Lung (tissue), 14 donors: ENCODE results near the gene EIF3C. TPM values are rescaled to one million over a fixed set of nuclear protein-coding genes. Genes with fewer than 3 reads are reported as not detected.
A peak's percentile ranks its signal among the peaks of the same experiment; 100 is the strongest.
"Not testable (repeated sequence)": the region's sequence is repeated elsewhere in the genome, so short reads cannot be mapped to it uniquely, and the experiment has no call there.

ENCODE experiments used
- ATAC-seq: fragments of 200-7000 bp; cut with Tn5 transposase; one replicate; pipeline ENCODE4 v1.9.1; 2020; ENCODE audit warnings: moderate number of reproducible peaks; ENCODE audit not compliant: insufficient read depth, low FRiP score
- DNase-seq, 3 donors: peaks; one replicate each; pipeline ENCODE4 v3.0.0-alpha.2; 2013 to 2017
- H3K27ac ChIP-seq, 2 donors: one replicate each; pipeline ENCODE4 v1.5.1; 2013; ENCODE audit warnings: mild to moderate bottlenecking in 2 of 2, moderate library complexity in 2 of 2, control low read depth in 1 of 2, inconsistent platforms in 1 of 2, low read depth in 1 of 2, low read length in 1 of 2
- H3K27me3 ChIP-seq, 3 donors: one replicate each; pipeline ENCODE4 v1.5.1; 2013; ENCODE audit warnings: low read length in 2 of 3; ENCODE audit not compliant: control insufficient read depth in 3 of 3, insufficient read depth in 3 of 3
- H3K36me3 ChIP-seq, 4 donors: one replicate each; pipeline ENCODE4 v1.5.1; 2013; ENCODE audit warnings: low read length in 4 of 4, mild to moderate bottlenecking in 1 of 4, moderate library complexity in 1 of 4; ENCODE audit not compliant: control insufficient read depth in 4 of 4, insufficient read depth in 4 of 4
- H3K4me1 ChIP-seq, 5 donors: one replicate each; pipeline ENCODE4 v1.5.1; 2013; ENCODE audit warnings: low read length in 5 of 5, mild to moderate bottlenecking in 2 of 5, moderate library complexity in 1 of 5; ENCODE audit not compliant: control insufficient read depth in 5 of 5, insufficient read depth in 5 of 5
- H3K4me3 ChIP-seq: one replicate; pipeline ENCODE4 v1.5.1; 2013; ENCODE audit warnings: mild to moderate bottlenecking, control low read depth, moderate library complexity
- H3K9ac ChIP-seq, 2 donors: one replicate each; pipeline ENCODE4 v1.5.1; 2013; ENCODE audit warnings: low read length in 2 of 2, control low read depth in 1 of 2; ENCODE audit not compliant: insufficient read depth in 1 of 2
- H3K9me3 ChIP-seq, 4 donors: one replicate each; pipeline ENCODE4 v1.5.1; 2013; ENCODE audit warnings: low read length in 3 of 4, mild to moderate bottlenecking in 1 of 4, moderate library complexity in 1 of 4; ENCODE audit not compliant: control insufficient read depth in 4 of 4, insufficient read depth in 3 of 4
- WGBS, 2 donors: extraction: QIAGEN DNeasy Blood & Tissue Kit; methylation state at CpG; one replicate each; pipeline ENCODE4 v1.1.7; 2013; 5-methylcytosine and 5-hydroxymethylcytosine counted together
- long read RNA-seq, 5 donors: transcript quantifications; one replicate each; lab custom pipeline, GENCODE V29; 2026
- polyA plus RNA-seq, 2 donors: library from polyadenylated mRNA; stranded (reverse); fragments of 200-250 nt; gene quantifications; one replicate each; pipeline ENCODE4 v1.2.1, GENCODE V29; 2013
- total RNA-seq, 2 donors: library from RNA; depleted of rRNA in 1 of 2; stranded (reverse); fragments of >200 nt in 1 of 2; gene quantifications; one replicate each; pipeline ENCODE4 v1.2.1, GENCODE V29; 2014 to 2021
- donor health status: Bipolar disorder and iron deficiency.
- donor health status: healthy.
- donor health status: DM: yes; HTN: yes; CAD: no.

EIF3C gene, protein sequence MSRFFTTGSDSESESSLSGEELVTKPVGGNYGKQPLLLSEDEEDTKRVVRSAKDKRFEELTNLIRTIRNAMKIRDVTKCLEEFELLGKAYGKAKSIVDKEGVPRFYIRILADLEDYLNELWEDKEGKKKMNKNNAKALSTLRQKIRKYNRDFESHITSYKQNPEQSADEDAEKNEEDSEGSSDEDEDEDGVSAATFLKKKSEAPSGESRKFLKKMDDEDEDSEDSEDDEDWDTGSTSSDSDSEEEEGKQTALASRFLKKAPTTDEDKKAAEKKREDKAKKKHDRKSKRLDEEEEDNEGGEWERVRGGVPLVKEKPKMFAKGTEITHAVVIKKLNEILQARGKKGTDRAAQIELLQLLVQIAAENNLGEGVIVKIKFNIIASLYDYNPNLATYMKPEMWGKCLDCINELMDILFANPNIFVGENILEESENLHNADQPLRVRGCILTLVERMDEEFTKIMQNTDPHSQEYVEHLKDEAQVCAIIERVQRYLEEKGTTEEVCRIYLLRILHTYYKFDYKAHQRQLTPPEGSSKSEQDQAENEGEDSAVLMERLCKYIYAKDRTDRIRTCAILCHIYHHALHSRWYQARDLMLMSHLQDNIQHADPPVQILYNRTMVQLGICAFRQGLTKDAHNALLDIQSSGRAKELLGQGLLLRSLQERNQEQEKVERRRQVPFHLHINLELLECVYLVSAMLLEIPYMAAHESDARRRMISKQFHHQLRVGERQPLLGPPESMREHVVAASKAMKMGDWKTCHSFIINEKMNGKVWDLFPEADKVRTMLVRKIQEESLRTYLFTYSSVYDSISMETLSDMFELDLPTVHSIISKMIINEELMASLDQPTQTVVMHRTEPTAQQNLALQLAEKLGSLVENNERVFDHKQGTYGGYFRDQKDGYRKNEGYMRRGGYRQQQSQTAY
- 100 to 1,000 TPM; 334 to 382 TPM for total RNA-seq
- 100 to 1,000 TPM; 324 to 984 TPM for polyA plus RNA-seq
- long read RNA-seq, donor 1, transcript EIF3C-201 (21 exons, 3,145 nt): major isoform, 75 of 167 reads
- long read RNA-seq, donor 1, transcript EIF3C-211 (20 exons, 2,986 nt): minor isoform, 8 of 167 reads
- long read RNA-seq, donor 1, partial matches to known transcripts: 73 of 167 reads
- long read RNA-seq, donor 1, other reads (novel, unspliced or antisense): 5 of 167 reads
- long read RNA-seq, donor 2, transcript EIF3C-201 (21 exons, 3,145 nt): major isoform, 10 of 14 reads
- long read RNA-seq, donor 2, partial matches to known transcripts: 0 of 14 reads
- long read RNA-seq, donor 2, other reads (novel, unspliced or antisense): 0 of 14 reads
- long read RNA-seq, donor 3, transcript EIF3C-208 (3 exons, 424 nt): minor isoform, 5 of 123 reads
- long read RNA-seq, donor 3, transcript EIF3C-201 (21 exons, 3,145 nt): major isoform, 36 of 123 reads
- long read RNA-seq, donor 3, partial matches to known transcripts: 73 of 123 reads
- long read RNA-seq, donor 3, other reads (novel, unspliced or antisense): 0 of 123 reads
- long read RNA-seq, donor 4, transcript EIF3C-201 (21 exons, 3,145 nt): major isoform, 7 of 20 reads
- long read RNA-seq, donor 4, partial matches to known transcripts: 12 of 20 reads
- long read RNA-seq, donor 4, other reads (novel, unspliced or antisense): 0 of 20 reads
- long read RNA-seq, donor 5, transcript EIF3C-201 (21 exons, 3,145 nt): major isoform, 50 of 137 reads
- long read RNA-seq, donor 5, partial matches to known transcripts: 79 of 137 reads
- long read RNA-seq, donor 5, other reads (novel, unspliced or antisense): 0 of 137 reads

DNA sequence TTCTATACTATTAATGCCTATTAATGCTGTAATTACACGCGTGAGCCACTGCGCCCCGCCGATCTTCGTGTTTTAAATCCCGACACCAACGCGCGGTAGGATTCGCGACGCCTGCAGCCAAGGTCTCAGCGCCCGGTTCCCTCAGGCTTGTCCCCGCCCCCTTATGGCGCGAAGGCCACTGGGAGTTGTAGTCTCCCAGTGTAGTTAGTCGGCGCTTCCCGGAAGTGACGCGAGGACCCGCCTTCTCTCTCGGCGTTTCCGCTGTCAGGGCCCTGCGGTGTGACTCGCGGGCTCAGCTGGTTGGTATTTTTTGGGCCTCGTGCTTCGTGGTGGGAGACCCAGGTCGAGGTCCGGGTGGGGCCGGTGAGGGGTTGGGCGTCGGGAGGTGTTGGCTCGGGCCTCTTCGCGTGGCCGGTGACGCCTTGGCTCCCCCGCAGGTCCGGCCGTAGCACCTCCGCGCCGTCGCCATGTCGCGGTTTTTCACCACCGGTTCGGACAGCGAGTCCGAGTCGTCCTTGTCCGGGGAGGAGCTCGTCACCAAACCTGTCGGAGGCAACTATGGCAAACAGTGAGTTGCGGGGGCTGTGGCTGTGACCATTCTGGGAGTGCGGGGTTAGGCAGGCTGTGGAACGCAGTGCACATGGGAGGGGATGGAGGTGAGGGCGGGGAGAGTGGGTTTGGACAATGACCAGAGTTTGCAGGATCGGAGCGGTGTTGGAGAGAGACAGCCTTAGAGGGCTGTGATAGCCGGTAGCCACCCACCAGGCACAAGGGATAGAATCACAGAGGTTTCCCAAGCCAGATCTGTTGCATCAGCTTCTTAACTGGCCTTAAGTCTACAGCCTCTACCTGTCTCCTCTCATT, at the start of gene EIF3C:
EIF3C (plus strand) TSS at position 245 of the 864 bp plus-strand sequence; CDS start at position 468, 223 bp downstream.
- not testable (repeated sequence) for H3K36me3 ChIP-seq, H3K9ac ChIP-seq, H3K4me3 ChIP-seq, H3K27me3 ChIP-seq, DNase-seq, H3K27ac ChIP-seq, H3K4me1 ChIP-seq, H3K9me3 ChIP-seq
- WGBS, 2 donors: no CpG with 5 or more reads among the region's 66 CpGs
- peak; percentile 98 for ATAC-seq

DNA sequence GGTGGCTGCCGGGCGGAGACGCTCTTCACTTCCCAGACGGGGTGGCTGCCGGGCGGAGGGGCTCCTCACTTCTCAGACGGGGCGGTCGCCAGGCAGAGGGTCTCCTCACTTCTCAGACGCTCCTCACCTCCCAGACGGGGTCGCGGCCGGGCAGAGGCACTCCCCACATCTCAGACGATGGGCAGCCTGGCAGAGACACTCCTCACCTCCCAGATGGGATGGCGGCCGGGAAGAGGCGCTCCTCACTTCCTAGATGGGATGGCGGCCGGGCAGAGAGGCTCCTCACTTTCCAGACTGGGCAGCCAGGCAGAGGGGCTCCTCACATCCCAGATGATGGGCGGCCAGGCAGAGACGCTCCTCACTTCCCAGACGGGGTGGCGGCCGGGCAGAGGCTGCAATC, 45.0 kb upstream of the EIF3C start:
- not testable (repeated sequence) for DNase-seq, H3K27me3 ChIP-seq, H3K4me3 ChIP-seq, H3K36me3 ChIP-seq, ATAC-seq, H3K27ac ChIP-seq, H3K9me3 ChIP-seq, H3K4me1 ChIP-seq, H3K9ac ChIP-seq
- WGBS, 2 donors: 85 to 92% methylated on average over 6 to 9 of the region's 25 CpGs

DNA sequence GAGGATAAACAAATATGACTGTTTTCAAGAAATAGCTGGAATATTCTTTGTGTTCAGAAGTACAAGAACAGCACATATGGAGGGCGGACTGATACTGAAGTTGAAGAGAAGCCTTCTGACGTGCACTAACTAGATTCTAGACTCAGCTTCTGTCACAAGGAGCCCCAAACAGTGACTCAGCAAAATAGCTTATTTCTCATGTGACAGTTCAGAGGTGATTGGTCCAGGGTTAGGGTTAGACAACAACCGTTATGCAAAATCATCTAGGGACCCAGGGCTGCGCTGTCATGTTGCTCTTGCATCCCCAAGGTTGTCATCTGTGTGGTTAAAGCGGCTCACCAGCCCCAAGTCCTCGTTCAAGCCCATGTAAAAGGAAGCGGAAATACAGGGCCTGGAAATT, 43.8 kb upstream of the EIF3C start:
- H3K36me3 ChIP-seq, ATAC-seq, DNase-seq, H3K27me3 ChIP-seq, H3K9ac ChIP-seq, H3K4me3 ChIP-seq, H3K27ac ChIP-seq, H3K4me1 ChIP-seq, H3K9me3 ChIP-seq: not testable (repeated sequence)
- WGBS, 2 donors: no CpG with 5 or more reads among the region's 7 CpGs

DNA sequence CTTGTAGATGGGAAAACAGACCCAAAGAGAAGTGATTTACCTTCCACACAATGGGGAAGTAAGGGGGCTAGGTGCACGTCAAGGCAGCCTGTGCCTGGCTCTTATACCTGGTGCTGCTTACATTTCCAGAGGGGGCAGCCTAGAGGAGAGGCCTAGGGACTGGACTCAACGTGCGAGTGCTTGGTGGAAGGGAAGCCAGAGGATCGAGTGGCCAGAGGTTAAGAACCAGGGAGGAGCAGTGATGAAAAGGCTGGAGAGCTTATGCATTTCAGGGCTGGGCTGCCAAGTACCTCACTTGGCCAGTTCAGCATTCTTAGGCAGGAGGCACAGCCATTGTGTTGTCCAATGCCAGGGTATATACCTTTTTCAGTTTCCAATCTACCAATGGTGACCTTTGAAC, 43.1 kb upstream of the EIF3C start:
- not testable (repeated sequence) for H3K27me3 ChIP-seq, ATAC-seq, H3K4me3 ChIP-seq, H3K9ac ChIP-seq, DNase-seq, H3K36me3 ChIP-seq, H3K4me1 ChIP-seq, H3K27ac ChIP-seq, H3K9me3 ChIP-seq
- no CpG with 5 or more reads among the region's 4 CpGs for WGBS, 2 donors

DNA sequence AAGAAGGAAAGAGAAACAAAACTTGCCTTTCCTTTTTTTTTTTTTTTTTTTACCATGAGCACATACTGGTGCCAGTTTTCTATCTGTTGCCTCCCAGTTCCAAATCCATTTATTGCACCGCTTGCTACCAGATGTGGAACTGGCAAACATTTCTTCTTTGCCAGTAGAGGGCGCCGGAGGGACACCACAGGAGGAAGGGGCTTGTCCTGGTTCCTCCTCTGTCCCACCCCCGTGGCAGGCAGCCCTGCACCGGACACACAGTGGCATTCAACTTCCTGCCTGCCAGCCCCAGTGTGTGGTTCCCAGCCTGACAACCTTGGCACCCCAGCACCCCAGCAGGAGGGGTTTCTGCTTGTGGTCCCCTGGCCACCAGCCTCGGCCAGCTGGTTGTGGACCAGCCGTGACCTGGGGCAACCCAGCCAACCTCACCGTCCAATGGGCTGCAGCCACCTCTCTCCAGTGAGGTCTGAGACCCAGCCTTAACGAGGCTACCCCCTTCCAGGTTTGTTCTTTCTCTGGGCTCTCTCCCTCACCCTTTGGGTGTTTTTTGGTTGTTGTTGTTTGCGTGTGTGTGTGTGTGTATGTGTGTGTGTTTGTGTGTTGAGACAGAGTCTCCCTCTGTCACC, 22.8 kb upstream of the EIF3C start:
- not testable (repeated sequence) for H3K9ac ChIP-seq
- 20% methylated on average over 1 of the region's 10 CpGs; no CpG with 5 or more reads in 1 of the 2 donors for WGBS, 2 donors

DNA sequence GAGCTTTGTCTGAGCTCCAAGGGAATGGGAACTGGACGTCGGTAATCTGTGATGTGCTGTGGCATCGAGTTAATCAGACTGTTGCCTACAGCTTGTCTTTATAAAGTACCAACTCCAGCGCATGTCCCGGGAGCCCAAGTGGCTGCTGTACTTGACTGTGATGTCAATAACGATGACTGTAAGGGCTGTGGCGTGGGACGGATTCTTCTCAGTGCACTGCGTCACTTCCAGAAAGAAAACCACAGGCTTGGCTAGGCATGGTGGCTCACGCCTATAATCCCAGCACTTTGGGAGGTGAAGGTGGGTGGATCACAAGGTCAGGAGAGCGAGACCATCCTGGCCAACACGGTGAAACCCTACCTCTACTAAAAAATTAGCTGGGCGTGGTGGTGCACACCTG, 21.8 kb upstream of the EIF3C start:
- not testable (repeated sequence) for H3K36me3 ChIP-seq, H3K9me3 ChIP-seq
- WGBS, 2 donors: 86 to 89% methylated on average over 3 of the region's 13 CpGs

More for the DNA sequence above, 22.8 kb upstream of the EIF3C start:
- not testable (repeated sequence) for H3K9me3 ChIP-seq, H3K4me3 ChIP-seq, H3K4me1 ChIP-seq, H3K27ac ChIP-seq, DNase-seq, H3K36me3 ChIP-seq, H3K27me3 ChIP-seq
- ATAC-seq: peak; percentile 98

More for the DNA sequence above, 21.8 kb upstream of the EIF3C start:
- not testable (repeated sequence) for H3K27ac ChIP-seq, H3K27me3 ChIP-seq, H3K4me1 ChIP-seq, H3K9ac ChIP-seq, ATAC-seq, H3K4me3 ChIP-seq, DNase-seq
